ENCODE measurements around the gene IL1A.

IL1A gene

GRCh38 chr2:112830682-112831512, 46.6 kb upstream of the IL1A start:
- no peak overlapping the region for H3K9ac ChIP-seq (ENCODE audit: low read length)
- TF ChIP-seq EZH2 (IDR thresholded peaks at IDR 0.05; ENCODE audit: borderline replicate concordance, low read length) (no peak), CTCF (IDR thresholded peaks at IDR 0.05; ENCODE audit: low read length) (no peak)
- no peak overlapping the region for H3K4me3 ChIP-seq (ENCODE audit: low read depth, low read length, poor library complexity, severe bottlenecking)
- no peaks in the 10 kb centered on the region for H3K9me2 ChIP-seq (ENCODE audit: low read depth, low read length)
- H3K9me3 ChIP-seq (ENCODE audit: low read length) = no peaks in the 10 kb centered on the region
- no peaks in the 10 kb centered on the region for H3K27me3 ChIP-seq (ENCODE audit: insufficient read depth, low read length)
- no peaks in the 10 kb centered on the region for H4K20me1 ChIP-seq (ENCODE audit: insufficient read depth, low read length)
- no peaks in the 10 kb centered on the region for H3F3A ChIP-seq (ENCODE audit: insufficient read depth, low read length)
- H3K36me3 ChIP-seq (ENCODE audit: insufficient read depth, low read length) = no peaks in the 10 kb centered on the region
- H3K4me2 ChIP-seq (ENCODE audit: low read length) = no peak overlapping the region
- H3K4me1 ChIP-seq (ENCODE audit: insufficient read depth, low read length, severe bottlenecking) = no peaks in the 10 kb centered on the region
- no peaks in the 10 kb centered on the region for H3K79me2 ChIP-seq (ENCODE audit: insufficient read depth, low read length)
- no peak overlapping the region for H2AFZ ChIP-seq (ENCODE audit: low read length)
- no peak overlapping the region for H3K27ac ChIP-seq (ENCODE audit: low read depth, low read length, poor library complexity, severe bottlenecking)

GRCh38 chr2:112829961-112830681, 45.8 kb upstream of the IL1A start:
- Histone ChIP-seq H3K79me2 (ENCODE audit: insufficient read depth, low read length) (no peaks in the 10 kb centered on the region), H3K4me1 (ENCODE audit: insufficient read depth, low read length, severe bottlenecking) (no peaks in the 10 kb centered on the region), H3K4me2 (ENCODE audit: low read length) (no peak overlapping the region), H4K20me1 (ENCODE audit: insufficient read depth, low read length) (no peaks in the 10 kb centered on the region), H3K9ac (ENCODE audit: low read length) (no peak overlapping the region), H3K4me3 (ENCODE audit: low read depth, low read length, poor library complexity, severe bottlenecking) (no peak overlapping the region), H3F3A (ENCODE audit: insufficient read depth, low read length) (no peaks in the 10 kb centered on the region), H3K27ac (ENCODE audit: low read depth, low read length, poor library complexity, severe bottlenecking) (no peak overlapping the region), H3K27me3 (ENCODE audit: insufficient read depth, low read length) (no peaks in the 10 kb centered on the region), H3K36me3 (ENCODE audit: insufficient read depth, low read length) (no peaks in the 10 kb centered on the region), H2AFZ (ENCODE audit: low read length) (no peak overlapping the region), H3K9me3 (ENCODE audit: low read length) (no peaks in the 10 kb centered on the region), H3K9me2 (ENCODE audit: low read depth, low read length) (no peaks in the 10 kb centered on the region)
- TF ChIP-seq CTCF (IDR thresholded peaks at IDR 0.05; ENCODE audit: low read length) (no peak), EZH2 (IDR thresholded peaks at IDR 0.05; ENCODE audit: borderline replicate concordance, low read length) (no peak)

GRCh38 chr2:112829101-112829960, 45.0 kb upstream of the IL1A start:
- Histone ChIP-seq H3F3A (ENCODE audit: insufficient read depth, low read length) (no peaks in the 10 kb centered on the region), H3K9ac (ENCODE audit: low read length) (no peak overlapping the region), H3K36me3 (ENCODE audit: insufficient read depth, low read length) (no peaks in the 10 kb centered on the region), H3K79me2 (ENCODE audit: insufficient read depth, low read length) (no peaks in the 10 kb centered on the region), H3K4me1 (ENCODE audit: insufficient read depth, low read length, severe bottlenecking) (no peaks in the 10 kb centered on the region), H3K27ac (ENCODE audit: low read depth, low read length, poor library complexity, severe bottlenecking) (no peak overlapping the region), H3K27me3 (ENCODE audit: insufficient read depth, low read length) (no peaks in the 10 kb centered on the region), H4K20me1 (ENCODE audit: insufficient read depth, low read length) (no peaks in the 10 kb centered on the region), H2AFZ (ENCODE audit: low read length) (no peak overlapping the region), H3K9me2 (ENCODE audit: low read depth, low read length) (no peaks in the 10 kb centered on the region), H3K9me3 (ENCODE audit: low read length) (no peaks in the 10 kb centered on the region), H3K4me2 (ENCODE audit: low read length) (no peak overlapping the region), H3K4me3 (ENCODE audit: low read depth, low read length, poor library complexity, severe bottlenecking) (no peak overlapping the region)
- TF ChIP-seq EZH2 (IDR thresholded peaks at IDR 0.05; ENCODE audit: borderline replicate concordance, low read length) = no peak
- no peak for TF ChIP-seq CTCF (IDR thresholded peaks at IDR 0.05; ENCODE audit: low read length)

Data from OCI-LY1 (cell line).